Ectodermal cell (in vitro differentiated cells): ENCODE data around the gene ACSM3.

Experiments
- H3K27ac ChIP-seq: 2 replicates; pipeline ENCODE4 v1.7.0; 2013; ENCODE audit warnings: mild to moderate bottlenecking, low read depth, low read length; ENCODE audit not compliant: insufficient read depth, poor library complexity, severe bottlenecking
- H3K27me3 ChIP-seq: 2 replicates; pipeline ENCODE4 v1.7.0; 2013; ENCODE audit warnings: mild to moderate bottlenecking, low read length; ENCODE audit not compliant: insufficient read depth, control insufficient read depth, poor library complexity, severe bottlenecking
- H3K36me3 ChIP-seq: one replicate; pipeline ENCODE4 v1.7.0; 2013; ENCODE audit warnings: low read length; ENCODE audit not compliant: control insufficient read depth, insufficient read depth
- H3K4me1 ChIP-seq: one replicate; pipeline ENCODE4 v1.7.0; 2013; ENCODE audit warnings: low read length; ENCODE audit not compliant: control insufficient read depth, insufficient read depth
- H3K4me3 ChIP-seq: 2 replicates; pipeline ENCODE4 v1.7.0; 2013; ENCODE audit warnings: low read depth, low read length, control low read depth; ENCODE audit not compliant: insufficient read depth
- H3K9me3 ChIP-seq: 2 replicates; pipeline ENCODE4 v1.7.0; 2013; ENCODE audit warnings: mild to moderate bottlenecking, low read length, moderate library complexity; ENCODE audit not compliant: control insufficient read depth

The ACSM3 gene

GRCh38 chr16:20846551-20846950 is 82.7 kb downstream of the ACSM3 start:
- H3K9me3 ChIP-seq, result no peaks in the 10 kb centered on the region
- H3K27me3 ChIP-seq, result no peaks in the 10 kb centered on the region
- H3K36me3 ChIP-seq, result no peaks in the 10 kb centered on the region
- no peak overlapping the region for H3K27ac ChIP-seq
- no peaks in the 10 kb centered on the region for H3K4me1 ChIP-seq
- no peak overlapping the region for H3K4me3 ChIP-seq
